GM23338 (cell line): ENCODE measurements around the gene APOB. TPM values are rescaled to one million over a fixed set of nuclear protein-coding genes. Genes with fewer than 3 reads are reported as not detected.

Experiments
- ATAC-seq: fragments of 200-7000 bp; cut with Tn5 transposase; 3 replicates; pipeline ENCODE4 v1.9.1; 2020
- DNase-seq: peaks from one replicate; pipeline ENCODE4 v3.0.0-alpha.2; 2015; ENCODE audit warnings: low spot score
- H2AFZ ChIP-seq: fragments of 200-600 bp; sonication (generic); 2 replicates; pipeline ENCODE4 v1.8.0; 2016; ENCODE audit warnings: antibody characterized with exemption, mild to moderate bottlenecking, moderate library complexity
- H3F3A ChIP-seq: fragments of 200-600 bp; sonication (generic); replicated peaks from 2 replicates; pipeline ENCODE4 v1.8.0; 2017; ENCODE audit warnings: antibody characterized with exemption, mixed run types, low read depth
- H3K27ac ChIP-seq: fragments of 200-600 bp; sonication (generic); 2 replicates; pipeline ENCODE4 v1.6.1; 2016; ENCODE audit warnings: low read depth
- H3K27me3 ChIP-seq: fragments of 200-600 bp; sonication (generic); 2 replicates; pipeline ENCODE4 v1.8.0; 2016; ENCODE audit warnings: mild to moderate bottlenecking, mixed run types, moderate library complexity; ENCODE audit not compliant: insufficient read depth
- H3K36me3 ChIP-seq: fragments of 200-600 bp; sonication (generic); 2 replicates; pipeline ENCODE4 v1.8.0; 2016; ENCODE audit warnings: mild to moderate bottlenecking; ENCODE audit not compliant: insufficient read depth
- H3K4me1 ChIP-seq: fragments of 200-600 bp; sonication (generic); 2 replicates; pipeline ENCODE4 v1.8.0; 2016; ENCODE audit warnings: mild to moderate bottlenecking, moderate library complexity; ENCODE audit not compliant: insufficient read depth
- H3K4me2 ChIP-seq: fragments of 200-600 bp; sonication (generic); 2 replicates; pipeline ENCODE4 v1.7.1; 2017; ENCODE audit warnings: mixed run types
- H3K4me3 ChIP-seq: fragments of 200-600 bp; sonication (generic); 2 replicates; pipeline ENCODE4 v1.6.1; 2016; ENCODE audit warnings: mixed run types
- H3K79me2 ChIP-seq: fragments of 200-600 bp; sonication (generic); replicated peaks from 2 replicates; pipeline ENCODE4 v1.8.0; 2017; ENCODE audit warnings: mild to moderate bottlenecking; ENCODE audit not compliant: insufficient read depth
- H3K9me2 ChIP-seq: fragments of 200-600 bp; sonication (generic); 2 replicates; pipeline ENCODE4 v1.8.0; 2017; ENCODE audit not compliant: insufficient read depth
- H4K20me1 ChIP-seq: fragments of 200-600 bp; sonication (generic); replicated peaks from 2 replicates; pipeline ENCODE4 v1.8.0; 2017; ENCODE audit warnings: mild to moderate bottlenecking; ENCODE audit not compliant: insufficient read depth
- H3K27ac Mint-ChIP-seq: 2 replicates; pipeline ENCODE4 v1.8.0; 2020; ENCODE audit warnings: inconsistent platforms, mild to moderate bottlenecking, moderate library complexity, mixed read lengths
- H3K27me3 Mint-ChIP-seq: 3 replicates; pipeline ENCODE4 v1.8.0; 2022; ENCODE audit warnings: low read depth, mild to moderate bottlenecking, moderate library complexity, mixed read lengths, inconsistent platforms; ENCODE audit not compliant: insufficient read depth, poor library complexity
- H3K36me3 Mint-ChIP-seq: 3 replicates; pipeline ENCODE4 v1.8.0; 2021; ENCODE audit warnings: low read depth, mild to moderate bottlenecking, inconsistent platforms, moderate library complexity, mixed read lengths
- H3K4me1 Mint-ChIP-seq: 3 replicates; pipeline ENCODE4 v1.8.0; 2020; ENCODE audit warnings: mild to moderate bottlenecking, inconsistent platforms, mixed read lengths
- H3K4me3 Mint-ChIP-seq: 3 replicates; pipeline ENCODE4 v1.8.0; 2021; ENCODE audit warnings: moderate library complexity, mild to moderate bottlenecking, inconsistent platforms, mixed read lengths
- H3K9me3 Mint-ChIP-seq: 3 replicates; pipeline ENCODE4 v1.8.0; 2020; ENCODE audit warnings: moderate library complexity, mild to moderate bottlenecking, inconsistent platforms, mixed read lengths
- CREB1 ChIP-seq: fragments of 250-450 bp; sonication (Bioruptor Pico); IDR thresholded peaks from 2 replicates; pipeline ENCODE4 v1.5.0; 2020; ENCODE audit warnings: low read depth, mild to moderate bottlenecking, moderate library complexity
- ETS1 ChIP-seq: IDR thresholded peaks from 2 replicates; pipeline ENCODE4 v1.6.1; 2016; ENCODE audit warnings: antibody characterized with exemption
- EZH2 ChIP-seq: fragments of 200-600 bp; sonication (generic); IDR thresholded peaks from one replicate; pipeline ENCODE4 v1.8.0; 2017; ENCODE audit warnings: antibody characterized with exemption, mild to moderate bottlenecking, low read depth; ENCODE audit not compliant: unreplicated experiment
- EZH2phosphoT487 ChIP-seq: fragments of 200-600 bp; sonication (generic); IDR thresholded peaks from one replicate; pipeline ENCODE4 v1.8.1; 2018; ENCODE audit warnings: antibody characterized with exemption; ENCODE audit not compliant: unreplicated experiment
- JUNB ChIP-seq: IDR thresholded peaks from one replicate; pipeline ENCODE4 v1.6.1; 2016; ENCODE audit warnings: antibody characterized with exemption; ENCODE audit not compliant: unreplicated experiment
- NANOG ChIP-seq: IDR thresholded peaks from 2 replicates; pipeline ENCODE4 v1.6.1; 2016; ENCODE audit warnings: antibody characterized with exemption, borderline replicate concordance
- POLR2AphosphoS5 ChIP-seq: IDR thresholded peaks from 2 replicates; pipeline ENCODE4 v1.6.1; 2016; ENCODE audit warnings: antibody characterized with exemption, low read depth
- REST ChIP-seq: IDR thresholded peaks from one replicate; pipeline ENCODE4 v1.6.1; 2018; ENCODE audit warnings: antibody characterized with exemption; ENCODE audit not compliant: unreplicated experiment
- STAT1 ChIP-seq: IDR thresholded peaks from one replicate; pipeline ENCODE4 v1.6.1; 2016; ENCODE audit warnings: antibody characterized with exemption; ENCODE audit not compliant: unreplicated experiment
- ZNF114 ChIP-seq: fragments of 250-450 bp; sonication (Bioruptor Pico); IDR thresholded peaks from 2 replicates; pipeline ENCODE4 v1.5.0; 2020; ENCODE audit warnings: mild to moderate bottlenecking, moderate library complexity
- ZNF331 ChIP-seq: fragments of 250-450 bp; sonication (Bioruptor Pico); IDR thresholded peaks from 2 replicates; pipeline ENCODE4 v1.5.0; 2020; ENCODE audit warnings: low read depth, mild to moderate bottlenecking, moderate library complexity
- ZNF462 ChIP-seq: fragments of 250-450 bp; sonication (Bioruptor Pico); IDR thresholded peaks from 2 replicates; pipeline ENCODE4 v1.5.0; 2020; ENCODE audit warnings: mild to moderate bottlenecking, moderate library complexity
- polyA plus RNA-seq: library from polyadenylated mRNA; unstranded; fragments of >200 nt; fragmentation: Nextera tagmentation; extraction: Ambion mirVana; gene quantifications from 2 replicates; pipeline ENCODE4 v1.2.1, GENCODE V29; 2016
- total RNA-seq: library from RNA; depleted of rRNA; stranded (reverse); fragments of >200 nt; shearing (Covaris generic); gene quantifications from 2 replicates; pipeline ENCODE4 v1.2.3, GENCODE V29; 2014
- TF ChIP-seq, protein P1 (sequence below), 2 experiments: fragments of 200-600 bp in 1 of 2; sonication (generic) in 1 of 2; conservative IDR thresholded peaks; 2 replicates each; pipeline versions ENCODE4 v1.5.1 to v1.6.1; 2016 to 2017; ENCODE audit warnings: antibody characterized with exemption in 2 of 2, low read depth in 2 of 2, mild to moderate bottlenecking in 2 of 2, moderate library complexity in 1 of 2

APOB gene
- total and polyA plus RNA-seq, 2 experiments from 2014 or later: 0.08 to 0.56 TPM

DNA sequence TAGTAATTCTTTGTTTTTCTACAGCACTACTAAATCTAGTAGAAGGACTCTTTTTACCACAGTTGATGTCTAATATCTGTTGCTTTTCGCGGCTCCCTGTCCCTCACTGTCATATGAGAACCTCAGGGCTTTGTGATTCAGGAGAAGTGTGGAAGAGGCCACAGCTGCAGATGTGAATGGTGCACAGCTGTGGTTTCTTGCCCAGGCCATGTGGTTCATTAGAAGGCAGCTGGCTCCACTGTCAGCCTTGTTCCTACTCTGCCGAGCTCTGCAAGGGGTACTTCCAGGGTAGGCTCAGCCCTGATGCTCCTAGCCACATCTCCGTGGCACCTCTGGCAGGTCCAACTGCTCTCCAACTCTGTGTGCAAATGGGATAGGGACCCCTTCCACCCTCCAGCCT is 83.9 kb downstream of the APOB start:
- Mint-ChIP-seq H3K4me3 (no peak overlapping the region), H3K27ac (no peak overlapping the region), H3K27me3 (peaks cover 8% of the 10 kb centered on the region), H3K9me3 (no peaks in the 10 kb centered on the region), H3K4me1 (no peaks in the 10 kb centered on the region), H3K36me3 (no peaks in the 10 kb centered on the region)
- no peak overlapping the region for H3K4me2 ChIP-seq
- no peaks in the 10 kb centered on the region for H3F3A ChIP-seq
- H3K9me2 ChIP-seq: no peaks in the 10 kb centered on the region
- DNase-seq: no peak
- no peaks in the 10 kb centered on the region for H3K79me2 ChIP-seq
- no peak overlapping the region for H2AFZ ChIP-seq
- H3K27ac ChIP-seq: no peak overlapping the region
- no peaks in the 10 kb centered on the region for H3K36me3 ChIP-seq
- H3K4me1 ChIP-seq: no peaks in the 10 kb centered on the region
- no peak overlapping the region for H3K4me3 ChIP-seq
- no peaks in the 10 kb centered on the region for H4K20me1 ChIP-seq
- TF ChIP-seq ZNF462 (CRISPR knock-in tag) (no peak), ZNF331 (CRISPR knock-in tag) (no peak), EZH2phosphoT487 (no peak), POLR2AphosphoS5 (no peak), EZH2 (no peak), REST (no peak), STAT1 (no peak), ZNF114 (CRISPR knock-in tag) (no peak), ETS1 (no peak), JUNB (no peak), NANOG (no peak), CREB1 (CRISPR knock-in tag) (no peak)
- TF ChIP-seq, protein P1, sequence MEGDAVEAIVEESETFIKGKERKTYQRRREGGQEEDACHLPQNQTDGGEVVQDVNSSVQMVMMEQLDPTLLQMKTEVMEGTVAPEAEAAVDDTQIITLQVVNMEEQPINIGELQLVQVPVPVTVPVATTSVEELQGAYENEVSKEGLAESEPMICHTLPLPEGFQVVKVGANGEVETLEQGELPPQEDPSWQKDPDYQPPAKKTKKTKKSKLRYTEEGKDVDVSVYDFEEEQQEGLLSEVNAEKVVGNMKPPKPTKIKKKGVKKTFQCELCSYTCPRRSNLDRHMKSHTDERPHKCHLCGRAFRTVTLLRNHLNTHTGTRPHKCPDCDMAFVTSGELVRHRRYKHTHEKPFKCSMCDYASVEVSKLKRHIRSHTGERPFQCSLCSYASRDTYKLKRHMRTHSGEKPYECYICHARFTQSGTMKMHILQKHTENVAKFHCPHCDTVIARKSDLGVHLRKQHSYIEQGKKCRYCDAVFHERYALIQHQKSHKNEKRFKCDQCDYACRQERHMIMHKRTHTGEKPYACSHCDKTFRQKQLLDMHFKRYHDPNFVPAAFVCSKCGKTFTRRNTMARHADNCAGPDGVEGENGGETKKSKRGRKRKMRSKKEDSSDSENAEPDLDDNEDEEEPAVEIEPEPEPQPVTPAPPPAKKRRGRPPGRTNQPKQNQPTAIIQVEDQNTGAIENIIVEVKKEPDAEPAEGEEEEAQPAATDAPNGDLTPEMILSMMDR (conservative IDR thresholded peaks at IDR 0.05; ENCODE audit: low read depth in 2 of 2): no peak
- H3K27me3 ChIP-seq: no peaks in the 10 kb centered on the region
- no peak for ATAC-seq
